HEK293 (cell line): Measurements from ENCODE around the gene NPAS2.

Source experiments
- BCL11B ChIP-seq: fragments of 450-650 bp; formaldehyde crosslinking; IDR thresholded peaks from 2 replicates; pipeline ENCODE4 v1.5.1; 2016; ENCODE audit warnings: low read depth, missing biosample characterization, missing genetic modification characterization
- CTCF ChIP-seq: fragments of 450-650 bp; formaldehyde crosslinking; IDR thresholded peaks from 2 replicates; pipeline ENCODE4 v1.5.1; 2016; ENCODE audit warnings: missing biosample characterization, missing genetic modification characterization
- PBX3 ChIP-seq: sonication (generic); formaldehyde crosslinking; IDR thresholded peaks from 2 replicates; pipeline ENCODE4 v1.8.1; 2022; ENCODE audit warnings: mild to moderate bottlenecking, moderate library complexity, missing genetic modification reagents
- PRDM1 ChIP-seq: fragments of 450-650 bp; formaldehyde crosslinking; IDR thresholded peaks from 2 replicates; pipeline ENCODE4; 2016; ENCODE audit warnings: missing biosample characterization, missing genetic modification characterization
- TCF7L2 ChIP-seq: IDR thresholded peaks from 2 replicates; pipeline ENCODE4 v1.6.1; 2011; ENCODE audit warnings: low read depth, mild to moderate bottlenecking, inconsistent platforms, low read length, moderate library complexity, borderline replicate concordance
- TSHZ1 ChIP-seq: fragments of 450-650 bp; formaldehyde crosslinking; IDR thresholded peaks from 2 replicates; pipeline ENCODE4 v1.5.1; 2016; ENCODE audit warnings: missing biosample characterization, missing genetic modification characterization, borderline replicate concordance
- ZFP37 ChIP-seq: fragments of 450-650 bp; formaldehyde crosslinking; IDR thresholded peaks from 2 replicates; pipeline ENCODE4 v1.5.1; 2016; ENCODE audit warnings: missing biosample characterization, missing genetic modification characterization
- ZNF274 ChIP-seq, 2 experiments: fragments of 200-500 bp in 1 of 2; fragments of 450-650 bp in 1 of 2; sonication (Bioruptor generic) in 1 of 2; formaldehyde crosslinking in 1 of 2; IDR thresholded peaks; 2 replicates each; pipeline versions ENCODE4 v1.5.1 to v1.6.1; 2014 to 2016; ENCODE audit warnings: borderline replicate concordance in 1 of 2, inconsistent platforms in 1 of 2, low read length in 1 of 2, missing biosample characterization in 1 of 2, missing genetic modification characterization in 1 of 2

- no peak for TF ChIP-seq CTCF
- TF ChIP-seq ZNF274 (IDR thresholded peaks at IDR 0.05; ENCODE audit: low read length), result no peak
- TF ChIP-seq ZNF274 (tag by site-specific recombination; IDR thresholded peaks at IDR 0.05; ENCODE audit: borderline replicate concordance), result no peak
- no peak for TF ChIP-seq PBX3
- no peak for TF ChIP-seq PRDM1 (tag by site-specific recombination)
- no peak for TF ChIP-seq TCF7L2
- TF ChIP-seq ZFP37, result no peak
- TF ChIP-seq TSHZ1 (tag by site-specific recombination), result no peak
- TF ChIP-seq BCL11B (tag by site-specific recombination), result no peak
Measured at GRCh38 chr2:100813527-100813926, 6.4 kb upstream of the NPAS2 start.
